Measurements from ENCODE around the gene FLT4. TPM values are rescaled to one million over a fixed set of nuclear protein-coding genes. Genes with fewer than 3 reads are reported as not detected.

The FLT4 gene
- total RNA-seq, 1 donor from 2014 or later: under 0.01 TPM

DNA sequence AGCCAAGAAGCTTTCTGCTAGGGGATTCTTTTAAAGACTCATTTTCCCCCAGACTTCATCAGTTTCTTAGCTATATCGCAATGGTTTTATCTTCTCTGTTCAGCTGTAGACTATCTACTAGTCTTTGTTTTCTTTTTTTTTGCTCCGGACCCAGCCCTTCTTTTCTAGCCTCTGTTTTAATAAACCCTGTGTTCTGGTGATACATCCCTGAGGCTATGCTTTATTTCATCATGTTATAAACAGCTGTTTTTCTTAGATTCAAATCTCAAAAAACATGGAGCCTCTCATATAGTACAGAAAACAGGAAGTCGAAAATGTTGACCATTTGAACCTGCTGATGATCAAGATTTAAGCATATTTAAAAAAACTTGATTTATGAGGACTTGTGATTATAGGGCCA, 95.9 kb downstream of the FLT4 start:
- no peak overlapping the region for H3K4me3 ChIP-seq (ENCODE audit: low read depth, low read length)
- TF ChIP-seq, protein P1, sequence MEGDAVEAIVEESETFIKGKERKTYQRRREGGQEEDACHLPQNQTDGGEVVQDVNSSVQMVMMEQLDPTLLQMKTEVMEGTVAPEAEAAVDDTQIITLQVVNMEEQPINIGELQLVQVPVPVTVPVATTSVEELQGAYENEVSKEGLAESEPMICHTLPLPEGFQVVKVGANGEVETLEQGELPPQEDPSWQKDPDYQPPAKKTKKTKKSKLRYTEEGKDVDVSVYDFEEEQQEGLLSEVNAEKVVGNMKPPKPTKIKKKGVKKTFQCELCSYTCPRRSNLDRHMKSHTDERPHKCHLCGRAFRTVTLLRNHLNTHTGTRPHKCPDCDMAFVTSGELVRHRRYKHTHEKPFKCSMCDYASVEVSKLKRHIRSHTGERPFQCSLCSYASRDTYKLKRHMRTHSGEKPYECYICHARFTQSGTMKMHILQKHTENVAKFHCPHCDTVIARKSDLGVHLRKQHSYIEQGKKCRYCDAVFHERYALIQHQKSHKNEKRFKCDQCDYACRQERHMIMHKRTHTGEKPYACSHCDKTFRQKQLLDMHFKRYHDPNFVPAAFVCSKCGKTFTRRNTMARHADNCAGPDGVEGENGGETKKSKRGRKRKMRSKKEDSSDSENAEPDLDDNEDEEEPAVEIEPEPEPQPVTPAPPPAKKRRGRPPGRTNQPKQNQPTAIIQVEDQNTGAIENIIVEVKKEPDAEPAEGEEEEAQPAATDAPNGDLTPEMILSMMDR (IDR thresholded peaks at IDR 0.05; ENCODE audit: insufficient read depth, low read length, severe bottlenecking): no peak
- DNase-seq (ENCODE audit: low read depth): no peak
- FAIRE-seq: no peak
- no peaks in the 10 kb centered on the region for H3K27me3 ChIP-seq (ENCODE audit: control insufficient read depth, insufficient read depth, low read length)
- H3K36me3 ChIP-seq (ENCODE audit: control insufficient read depth, insufficient read depth, low read length): peaks cover 3% of the 10 kb centered on the region

Other genes with a start within 250 kb of the FLT4 start
- 26.6 and 32.0 TPM in 2 replicates for gene CNOT6, start 155.2 kb downstream of the FLT4 start, total RNA-seq
- gene SCGB3A1, start 58.1 kb downstream of the FLT4 start, total RNA-seq: not detected in 2 replicates
- not detected in 2 replicates for gene OR2Y1, start 90.5 kb upstream of the FLT4 start, total RNA-seq
- gene MGAT1, start 153.2 kb upstream of the FLT4 start, total RNA-seq: 62.1 and 78.2 TPM in 2 replicates
- 21.3 and 21.4 TPM in 2 replicates for gene ZFP62, start 211.7 kb upstream of the FLT4 start, total RNA-seq
- not detected in 2 replicates for gene BTNL8, start 249.6 kb upstream of the FLT4 start, total RNA-seq

All from bronchial epithelial cell (primary cell).